ENCODE data around the gene FBXO21.

DNA sequence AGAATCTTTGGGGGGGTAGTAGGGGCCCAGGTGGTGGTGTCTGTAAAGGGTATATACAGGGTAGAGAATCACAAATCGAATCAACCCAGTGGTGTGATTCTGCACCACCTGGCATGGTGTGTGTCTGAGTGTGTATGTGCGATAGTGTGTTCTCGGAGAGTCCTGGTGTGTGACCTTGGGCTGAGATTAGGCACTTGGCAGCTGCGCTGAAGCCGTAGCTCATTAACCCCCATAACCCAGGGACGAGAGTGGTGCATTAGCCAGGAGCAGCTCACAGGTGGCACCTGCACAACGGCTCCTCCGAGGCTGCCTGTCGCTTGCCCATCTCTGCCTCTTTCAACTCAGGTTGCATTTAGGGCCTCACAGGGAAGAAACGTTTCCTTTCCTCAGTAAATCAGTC lies 75.5 kb downstream of the FBXO21 start:
- TF ChIP-seq, protein P1, sequence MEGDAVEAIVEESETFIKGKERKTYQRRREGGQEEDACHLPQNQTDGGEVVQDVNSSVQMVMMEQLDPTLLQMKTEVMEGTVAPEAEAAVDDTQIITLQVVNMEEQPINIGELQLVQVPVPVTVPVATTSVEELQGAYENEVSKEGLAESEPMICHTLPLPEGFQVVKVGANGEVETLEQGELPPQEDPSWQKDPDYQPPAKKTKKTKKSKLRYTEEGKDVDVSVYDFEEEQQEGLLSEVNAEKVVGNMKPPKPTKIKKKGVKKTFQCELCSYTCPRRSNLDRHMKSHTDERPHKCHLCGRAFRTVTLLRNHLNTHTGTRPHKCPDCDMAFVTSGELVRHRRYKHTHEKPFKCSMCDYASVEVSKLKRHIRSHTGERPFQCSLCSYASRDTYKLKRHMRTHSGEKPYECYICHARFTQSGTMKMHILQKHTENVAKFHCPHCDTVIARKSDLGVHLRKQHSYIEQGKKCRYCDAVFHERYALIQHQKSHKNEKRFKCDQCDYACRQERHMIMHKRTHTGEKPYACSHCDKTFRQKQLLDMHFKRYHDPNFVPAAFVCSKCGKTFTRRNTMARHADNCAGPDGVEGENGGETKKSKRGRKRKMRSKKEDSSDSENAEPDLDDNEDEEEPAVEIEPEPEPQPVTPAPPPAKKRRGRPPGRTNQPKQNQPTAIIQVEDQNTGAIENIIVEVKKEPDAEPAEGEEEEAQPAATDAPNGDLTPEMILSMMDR (conservative IDR thresholded peaks at IDR 0.05 in 1 of 2, IDR thresholded peaks at IDR 0.05 in 1 of 2; ENCODE audit: low read depth in 1 of 2, low read length in 2 of 2): no peak
- TF ChIP-seq EZH2 (IDR thresholded peaks at IDR 0.05; ENCODE audit: low read length, missing control alignments): no peak
